Pancreas (tissue), 10 donors: Measurements from ENCODE around the gene JMJD4. TPM values are rescaled to one million over a fixed set of nuclear protein-coding genes. Genes with fewer than 3 reads are reported as not detected.

Experiments used
- ATAC-seq, 4 donors: fragments of 200-7000 bp; cut with Tn5 transposase; one replicate each; pipeline versions ENCODE4 v1.8.0 to v1.9.1; 2020; ENCODE audit warnings: mild to moderate bottlenecking in 4 of 4, moderate library complexity in 4 of 4
- DNase-seq, 6 donors: peaks; one replicate each; pipeline ENCODE4 v3.0.0-alpha.2; 2020
- FAIRE-seq: peaks from 2 replicates; lab custom pipeline; 2012; peaks lifted over from hg19 to GRCh38; lab: Jason Lieb, UNC
- H3K27ac ChIP-seq, 4 donors: fragments of 200-600 bp; sonication (generic); 1 replicate in 3 of 4; 2 replicates in 1 of 4; pipeline versions ENCODE4 v1.5.0 to v1.8.0; 2020
- H3K27me3 ChIP-seq, 4 donors: fragments of 200-600 bp; one replicate each; pipeline ENCODE4 v1.8.0; 2021
- H3K36me3 ChIP-seq, 3 donors: fragments of 200-600 bp; sonication (generic) in 1 of 3; one replicate each; pipeline versions ENCODE4 v1.5.0 to v1.8.0; 2020 to 2021
- H3K4me1 ChIP-seq, 3 donors: fragments of 200-600 bp; one replicate each; pipeline ENCODE4 v1.8.0; 2021
- H3K4me3 ChIP-seq, 4 donors: fragments of 200-600 bp; sonication (generic) in 2 of 4; one replicate each; pipeline versions ENCODE4 v1.5.0 to v1.8.0; 2020 to 2021
- H3K9me3 ChIP-seq, 4 donors: fragments of 200-600 bp; one replicate each; pipeline ENCODE4 v1.8.0; 2021
- WGBS, 2 donors: extraction: QIAGEN DNeasy Blood & Tissue Kit; methylation state at CpG; one replicate each; pipeline ENCODE4 v1.1.7; 2013; 5-methylcytosine and 5-hydroxymethylcytosine counted together
- intact Hi-C, 3 donors: fragments of 100-400 bp; cut with DNase I; formaldehyde crosslinking; loops; one replicate each; pipeline versions ENCODE4 v1.11.1 to v1.14.2; 2022
- polyA plus RNA-seq, 2 donors: library from polyadenylated mRNA; stranded (reverse); fragments of 200-250 nt; gene quantifications; one replicate each; pipeline ENCODE4 v1.2.3, GENCODE V29; 2013
- total RNA-seq, 6 donors: library from RNA; stranded (reverse); fragmentation: NEBNext Ultra II Directional in 4 of 6; extraction: Animal tissue kit (Norgen Biotek cat#: 25700) in 4 of 6; gene quantifications; one replicate each; pipeline versions ENCODE4 v1.2.1 to v1.2.4, GENCODE V29; 2021 to 2023
- TF ChIP-seq, protein P1 (sequence below), 4 donors: fragments of 200-600 bp; sonication (generic) in 3 of 4; IDR thresholded peaks; one replicate each; pipeline versions ENCODE4 v1.5.0 to v1.8.0; 2021; ENCODE audit warnings: antibody characterized with exemption in 4 of 4
- donor health status: healthy with polysubstance abuse.
- donor health status: DM: no; HTN: no; CAD: no; lungs with moderate emphysema.
- donor health status: DM: no; HTN: no; CAD: no.
- donor health status: control.
- donor health status: control.
- donor health status: Bipolar disorder and iron deficiency.
- donor health status: DM: yes; HTN: yes; CAD: no.
- donor health status: DM: no; HTN: no; CAD: no.
- donor health status: DM: no; HTN: no; CAD: no.
- donor health status: DM: yes; HTN: yes; CAD: no.

Gene JMJD4
- total and polyA plus RNA-seq, 8 donors = 4.8 to 14.8 (median 9.6) TPM

DNA sequence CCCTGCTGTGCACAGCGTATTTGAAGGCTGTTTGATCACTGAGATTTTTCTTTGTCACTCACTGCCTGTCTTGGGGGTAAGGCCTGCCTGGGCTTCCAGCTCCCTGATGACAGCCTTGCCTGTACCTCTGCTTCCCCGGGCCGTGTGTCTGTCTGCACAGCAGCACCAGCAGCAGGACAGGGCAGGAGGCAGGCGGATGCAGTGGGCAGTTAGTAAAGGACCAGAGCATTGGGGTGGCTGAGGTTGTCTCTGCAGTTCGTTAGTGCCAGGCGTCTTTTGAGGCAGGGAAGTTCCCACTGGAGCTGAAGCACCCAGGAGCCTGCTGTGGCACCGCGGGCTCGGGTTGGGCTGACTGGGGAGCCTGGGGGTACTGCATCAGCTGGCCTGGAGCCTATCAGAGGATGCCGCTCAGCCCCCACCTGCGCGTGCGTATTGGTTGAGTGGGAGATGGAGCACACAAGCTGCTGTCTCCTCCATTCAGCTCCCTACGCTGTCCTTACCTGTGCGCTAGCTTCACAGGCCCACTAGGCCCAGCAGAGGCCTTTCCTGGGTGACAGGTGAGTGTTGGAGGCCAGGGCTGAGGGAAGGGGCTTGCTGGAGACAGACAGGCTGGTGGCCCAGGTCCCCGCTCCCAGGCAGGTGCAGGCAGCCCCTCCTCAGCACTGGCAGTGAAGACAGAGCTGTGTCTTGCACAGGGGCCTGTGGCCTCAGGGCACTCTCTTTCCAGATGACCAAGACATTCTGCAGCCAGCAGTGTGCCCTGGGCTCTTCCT lies 28.3 kb upstream of the JMJD4 start:
- DNase-seq (peak in 2 of 6 donors; percentile 49 to 66), FAIRE-seq (no peak), ATAC-seq (no peak)
- WGBS, 2 donors = 90 to 95% methylated on average over 16 of the region's 16 CpGs
- Histone ChIP-seq H3K4me1 (peaks cover 0 to 4% (median 0%) of the 10 kb centered on the region in 3 donors), H3K9me3 (no peaks in the 10 kb centered on the region), H3K27me3 (no peaks in the 10 kb centered on the region), H3K36me3 (peaks cover 0 to 27% (median 4%) of the 10 kb centered on the region in 3 donors), H3K4me3 (no peak overlapping the region), H3K27ac (no peak overlapping the region)
- intact Hi-C loops = loop anchor here in 2 of 3 donors (2.0 to 10.0 kb wide), 2 partner anchors 181 to 183 kb away; partner anchors contain the start of gene WNT9A (in 2 of the 2)
- TF ChIP-seq, protein P1, sequence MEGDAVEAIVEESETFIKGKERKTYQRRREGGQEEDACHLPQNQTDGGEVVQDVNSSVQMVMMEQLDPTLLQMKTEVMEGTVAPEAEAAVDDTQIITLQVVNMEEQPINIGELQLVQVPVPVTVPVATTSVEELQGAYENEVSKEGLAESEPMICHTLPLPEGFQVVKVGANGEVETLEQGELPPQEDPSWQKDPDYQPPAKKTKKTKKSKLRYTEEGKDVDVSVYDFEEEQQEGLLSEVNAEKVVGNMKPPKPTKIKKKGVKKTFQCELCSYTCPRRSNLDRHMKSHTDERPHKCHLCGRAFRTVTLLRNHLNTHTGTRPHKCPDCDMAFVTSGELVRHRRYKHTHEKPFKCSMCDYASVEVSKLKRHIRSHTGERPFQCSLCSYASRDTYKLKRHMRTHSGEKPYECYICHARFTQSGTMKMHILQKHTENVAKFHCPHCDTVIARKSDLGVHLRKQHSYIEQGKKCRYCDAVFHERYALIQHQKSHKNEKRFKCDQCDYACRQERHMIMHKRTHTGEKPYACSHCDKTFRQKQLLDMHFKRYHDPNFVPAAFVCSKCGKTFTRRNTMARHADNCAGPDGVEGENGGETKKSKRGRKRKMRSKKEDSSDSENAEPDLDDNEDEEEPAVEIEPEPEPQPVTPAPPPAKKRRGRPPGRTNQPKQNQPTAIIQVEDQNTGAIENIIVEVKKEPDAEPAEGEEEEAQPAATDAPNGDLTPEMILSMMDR (IDR thresholded peaks at IDR 0.05) = no peak

DNA sequence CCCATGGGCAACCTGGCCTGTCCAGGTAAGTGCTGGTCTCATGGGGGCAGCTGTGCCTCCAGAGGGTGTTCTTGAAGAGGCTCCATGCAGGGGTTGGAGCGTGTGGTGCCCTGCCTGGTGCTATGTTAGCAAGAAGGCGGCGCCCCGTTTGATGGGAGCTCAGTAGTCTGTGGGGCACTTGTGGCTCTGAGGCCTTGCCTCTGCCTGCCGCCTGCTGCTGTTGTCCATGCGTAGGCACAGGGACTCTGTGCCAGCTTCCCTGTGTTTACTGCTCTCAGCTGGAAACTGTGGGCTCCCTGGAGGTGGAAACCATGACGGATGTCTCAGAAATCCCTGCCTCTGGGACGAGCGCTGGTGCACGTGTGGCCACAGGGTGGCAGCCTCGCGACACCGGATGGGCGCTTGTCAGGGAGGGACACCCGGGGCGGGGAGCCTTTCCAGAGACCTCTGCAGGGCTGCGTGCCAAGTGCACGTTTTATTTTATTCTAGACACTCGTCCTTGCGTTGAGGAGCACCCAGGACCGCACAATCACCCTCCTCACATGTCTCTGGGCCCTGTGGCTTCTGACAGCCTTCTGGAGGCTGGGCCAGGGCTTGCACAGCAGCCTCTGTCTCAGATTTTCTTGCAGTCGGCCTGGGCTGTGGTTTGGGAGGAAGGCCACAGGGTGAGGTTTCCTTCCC lies 27.3 kb upstream of the JMJD4 start:
- WGBS, 2 donors = 18% methylated on average over 22 of the region's 22 CpGs
- peak; percentile 73 to 95 (median 86) for DNase-seq
- peaks cover 0 to 17% (median 0%) of the 10 kb centered on the region in 3 donors for H3K36me3 ChIP-seq
- peaks cover 0 to 4% (median 0%) of the 10 kb centered on the region in 3 donors for H3K4me1 ChIP-seq
- H3K27me3 ChIP-seq = no peaks in the 10 kb centered on the region
- H3K9me3 ChIP-seq = no peaks in the 10 kb centered on the region
- TF ChIP-seq, protein P1 (IDR thresholded peaks at IDR 0.05) = peak; percentile 64 to 85 (median 73)
- no peak overlapping the region for H3K4me3 ChIP-seq
- ATAC-seq = peak; percentile 89 to 95 (median 90)
- FAIRE-seq = no peak
- no peak overlapping the region for H3K27ac ChIP-seq
- intact Hi-C loops = loop anchor here in 2 of 3 donors (2.0 to 10.0 kb wide), 2 partner anchors 182 to 184 kb away; partner anchors contain the start of gene WNT9A (in 2 of the 2)

DNA sequence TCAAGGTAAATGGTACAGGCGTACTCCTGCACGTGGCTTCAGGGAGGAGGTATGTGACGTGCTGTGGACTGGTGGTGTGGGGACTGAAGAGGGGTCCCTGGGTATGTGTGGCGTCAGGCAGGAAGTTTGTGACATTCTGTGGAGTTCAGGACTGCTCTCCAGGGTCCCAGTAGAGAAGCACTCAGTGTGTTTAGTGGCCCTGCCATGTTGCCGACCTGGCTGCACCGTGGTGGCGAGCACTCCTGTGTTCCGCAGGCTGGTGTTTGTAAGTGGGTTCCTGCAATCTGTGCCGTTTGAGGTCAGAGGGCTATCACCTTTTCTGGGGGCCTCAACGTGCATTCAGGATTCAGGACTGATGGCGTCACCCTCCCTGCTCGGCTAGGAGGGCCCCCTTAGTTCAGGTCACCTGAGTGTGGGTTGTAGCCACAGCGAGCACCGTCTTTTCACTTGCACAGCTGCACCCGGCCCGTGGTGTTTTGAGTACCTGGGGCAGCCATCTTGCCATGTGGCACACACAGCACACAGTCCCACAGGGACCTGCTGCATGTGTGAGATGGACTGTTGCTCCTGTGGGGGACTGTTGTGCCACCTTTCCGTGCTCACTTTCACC lies 26.6 kb upstream of the JMJD4 start:
- DNase-seq (no peak), FAIRE-seq (no peak), ATAC-seq (no peak)
- Histone ChIP-seq H3K4me3 (no peak overlapping the region), H3K36me3 (peaks cover 0 to 17% (median 0%) of the 10 kb centered on the region in 3 donors), H3K4me1 (peaks cover 0 to 4% (median 0%) of the 10 kb centered on the region in 3 donors), H3K9me3 (no peaks in the 10 kb centered on the region), H3K27me3 (no peaks in the 10 kb centered on the region), H3K27ac (no peak overlapping the region)
- TF ChIP-seq, protein P1 (IDR thresholded peaks at IDR 0.05) = no peak
- WGBS, 2 donors = 81 to 82% methylated on average over 17 of the region's 17 CpGs
- intact Hi-C loops = loop anchor here in 2 of 3 donors (2.0 to 10.0 kb wide), 2 partner anchors 183 to 185 kb away; partner anchors contain the start of gene WNT9A (in 2 of the 2)

DNA sequence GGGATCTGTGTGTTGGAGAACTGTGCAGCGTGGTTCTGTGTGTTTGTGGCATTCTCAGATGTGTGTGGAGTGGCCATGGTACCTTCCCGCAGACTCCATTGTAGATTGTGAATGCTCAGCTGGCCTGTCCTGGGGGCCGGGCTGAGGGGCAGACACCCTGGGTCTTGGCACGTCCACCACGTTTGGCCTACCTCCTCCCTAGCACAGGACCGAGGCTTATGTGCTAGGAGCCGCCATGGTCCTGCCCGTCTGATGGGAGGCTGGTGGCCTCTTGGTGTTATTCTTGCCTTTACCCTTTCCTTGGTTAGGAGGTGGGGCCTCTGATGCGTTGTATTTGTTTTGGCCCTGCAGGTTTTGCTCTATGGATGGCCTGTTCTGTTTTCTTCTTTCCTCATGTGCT lies 25.3 kb upstream of the JMJD4 start:
- Histone ChIP-seq H3K9me3 (no peaks in the 10 kb centered on the region), H3K36me3 (peaks cover 0 to 17% (median 0%) of the 10 kb centered on the region in 3 donors), H3K27ac (no peak overlapping the region), H3K4me1 (peaks cover 0 to 4% (median 0%) of the 10 kb centered on the region in 3 donors), H3K4me3 (no peak overlapping the region), H3K27me3 (no peaks in the 10 kb centered on the region)
- intact Hi-C loops = loop anchor here in 1 of 3 donors (10.0 kb wide), 1 partner anchor 184 kb away; the partner anchor contains the start of gene WNT9A
- FAIRE-seq (no peak), ATAC-seq (no peak), DNase-seq (no peak)
- TF ChIP-seq, protein P1 (IDR thresholded peaks at IDR 0.05) = no peak
- 90 to 93% methylated on average over 9 of the region's 9 CpGs for WGBS, 2 donors
